Brain microvascular endothelial cell (primary cell): ENCODE measurements around the gene MYL3.
A peak's percentile ranks its signal among the peaks of the same experiment; 100 is the strongest.

ENCODE experiments used
- DNase-seq: peaks from one replicate; pipeline ENCODE4 v3.0.0-alpha.2; 2020
- H3K27ac ChIP-seq: fragments of 250-450 bp; sonication (Bioruptor Pico); 2 replicates; pipeline ENCODE4 v1.5.1; 2020; ENCODE audit warnings: mild to moderate bottlenecking, moderate library complexity
- H3K27me3 ChIP-seq: fragments of 250-450 bp; sonication (Bioruptor Pico); replicated peaks from 2 replicates; pipeline ENCODE4 v1.5.1; 2020; ENCODE audit warnings: mild to moderate bottlenecking
- H3K36me3 ChIP-seq: fragments of 250-450 bp; sonication (Bioruptor Pico); replicated peaks from 2 replicates; pipeline ENCODE4 v1.5.1; 2020; ENCODE audit warnings: mild to moderate bottlenecking
- H3K4me3 ChIP-seq: 2 replicates; pipeline ENCODE4 v1.5.1; 2011; ENCODE audit warnings: low read depth, mild to moderate bottlenecking, control low read depth, low read length, moderate library complexity
- in situ Hi-C: cut with HindIII; loops from 2 replicates; pipeline ENCODE4 v1.10.0; 2017; ENCODE audit warnings: low sequenced_read_pairs, low pct_ligation_motif_present
- TF ChIP-seq, protein P1 (sequence below): IDR thresholded peaks from 2 replicates; pipeline ENCODE4 v1.5.1; 2011; ENCODE audit warnings: low read depth, mild to moderate bottlenecking, moderate library complexity, low read length, control low read depth, inconsistent platforms; ENCODE audit errors: missing control alignments

The MYL3 gene

DNA sequence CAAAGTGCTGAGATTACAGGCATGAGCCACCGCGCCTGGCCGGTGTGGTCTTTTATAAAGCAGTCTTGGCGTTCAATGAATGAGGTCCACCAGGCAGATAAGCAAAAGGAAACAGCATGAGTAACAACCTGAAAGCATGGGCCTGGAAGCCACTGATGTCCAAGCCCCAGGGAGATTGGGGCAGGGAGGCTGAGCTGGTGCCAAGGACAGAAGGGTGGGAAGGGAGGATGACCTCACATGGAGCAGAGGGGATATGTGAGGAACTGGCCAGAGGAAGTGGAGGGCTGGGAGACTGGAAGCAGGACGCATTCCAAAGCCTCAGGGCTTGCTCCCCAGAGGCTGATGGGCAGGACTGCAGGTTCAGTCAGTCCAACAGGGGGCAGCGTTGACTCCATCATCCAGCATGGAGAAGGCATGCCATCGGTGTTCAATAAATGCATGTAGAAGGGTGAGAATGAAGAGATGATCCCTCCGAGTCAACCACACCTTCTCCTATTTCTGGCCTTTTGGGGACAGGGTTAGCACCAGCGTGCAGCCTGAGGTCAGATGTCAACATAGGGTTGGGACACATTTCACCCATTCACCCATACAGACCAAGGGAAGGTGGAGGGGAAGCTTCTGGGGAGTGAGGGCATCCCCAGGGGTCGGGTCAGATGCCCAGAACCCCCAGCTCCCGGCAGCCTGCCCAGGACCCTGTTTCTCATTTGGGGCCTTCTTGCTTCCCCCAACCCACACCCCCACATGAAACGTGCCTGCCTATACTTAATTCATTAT is 14.8 kb downstream of the MYL3 start:
- Histone ChIP-seq H3K36me3 (no peaks in the 10 kb centered on the region), H3K27me3 (no peaks in the 10 kb centered on the region), H3K4me3 (no peak overlapping the region), H3K27ac (no peak overlapping the region)
- TF ChIP-seq, protein P1, sequence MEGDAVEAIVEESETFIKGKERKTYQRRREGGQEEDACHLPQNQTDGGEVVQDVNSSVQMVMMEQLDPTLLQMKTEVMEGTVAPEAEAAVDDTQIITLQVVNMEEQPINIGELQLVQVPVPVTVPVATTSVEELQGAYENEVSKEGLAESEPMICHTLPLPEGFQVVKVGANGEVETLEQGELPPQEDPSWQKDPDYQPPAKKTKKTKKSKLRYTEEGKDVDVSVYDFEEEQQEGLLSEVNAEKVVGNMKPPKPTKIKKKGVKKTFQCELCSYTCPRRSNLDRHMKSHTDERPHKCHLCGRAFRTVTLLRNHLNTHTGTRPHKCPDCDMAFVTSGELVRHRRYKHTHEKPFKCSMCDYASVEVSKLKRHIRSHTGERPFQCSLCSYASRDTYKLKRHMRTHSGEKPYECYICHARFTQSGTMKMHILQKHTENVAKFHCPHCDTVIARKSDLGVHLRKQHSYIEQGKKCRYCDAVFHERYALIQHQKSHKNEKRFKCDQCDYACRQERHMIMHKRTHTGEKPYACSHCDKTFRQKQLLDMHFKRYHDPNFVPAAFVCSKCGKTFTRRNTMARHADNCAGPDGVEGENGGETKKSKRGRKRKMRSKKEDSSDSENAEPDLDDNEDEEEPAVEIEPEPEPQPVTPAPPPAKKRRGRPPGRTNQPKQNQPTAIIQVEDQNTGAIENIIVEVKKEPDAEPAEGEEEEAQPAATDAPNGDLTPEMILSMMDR = peak; percentile 72
- in situ Hi-C loops = no loop called here
- DNase-seq = peak; percentile 69

- DNase-seq = no peak
- TF ChIP-seq, protein P1 = no peak
- in situ Hi-C loops = no loop called here
These were observed 15.5 kb downstream of the MYL3 start for GRCh38 chr3:46847744-46848143.

GRCh38 chr3:46846624-46847542 is 16.4 kb downstream of the MYL3 start:
- Histone ChIP-seq H3K27ac (no peak overlapping the region), H3K36me3 (no peaks in the 10 kb centered on the region), H3K27me3 (no peaks in the 10 kb centered on the region), H3K4me3 (no peak overlapping the region)
- no peak for DNase-seq
- TF ChIP-seq, protein P1 = no peak
- in situ Hi-C loops = no loop called here

More at GRCh38 chr3:46847744-46848143, 15.5 kb downstream of the MYL3 start:
- Histone ChIP-seq H3K4me3 (no peak overlapping the region), H3K36me3 (no peaks in the 10 kb centered on the region), H3K27me3 (no peaks in the 10 kb centered on the region), H3K27ac (no peak overlapping the region)

DNA sequence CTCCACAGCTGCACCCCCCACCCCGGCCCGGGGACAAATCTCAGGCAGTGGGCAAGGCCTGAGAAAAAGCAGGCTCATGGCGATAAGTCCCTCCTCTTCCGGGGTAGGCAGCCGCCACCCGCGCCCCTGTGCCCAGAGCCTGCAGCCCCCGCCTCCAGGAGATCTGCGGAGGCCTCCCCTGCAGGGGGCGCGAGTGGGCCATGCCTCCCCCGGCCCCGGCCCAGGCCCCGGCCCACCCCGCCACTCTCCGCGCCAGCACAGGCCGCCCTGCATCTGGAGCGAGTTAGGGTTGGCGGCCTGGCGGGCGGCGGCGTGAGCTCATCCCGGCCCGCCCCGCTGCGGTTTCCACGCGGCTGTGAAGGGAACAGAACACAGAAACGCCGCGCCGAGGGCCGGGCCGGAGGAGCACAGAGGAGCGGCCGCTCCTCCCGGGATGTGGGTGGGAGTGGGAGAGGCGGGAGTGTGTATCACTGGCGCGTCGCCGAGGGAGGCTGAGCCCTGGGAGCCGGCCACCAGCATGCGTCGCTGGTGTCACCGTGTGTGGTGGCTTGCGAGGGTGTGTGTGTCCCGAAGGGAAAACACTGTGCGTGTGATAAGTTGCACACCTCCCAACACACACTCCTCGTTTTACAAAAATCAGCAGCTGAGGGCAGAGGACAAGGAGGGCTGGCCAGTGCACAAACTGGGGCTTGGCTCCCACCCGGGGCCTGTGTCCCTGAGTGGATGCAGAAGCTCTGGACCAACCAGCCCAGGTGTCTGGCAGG is 17.2 kb downstream of the MYL3 start:
- no peaks in the 10 kb centered on the region for H3K36me3 ChIP-seq
- peak overlapping the region; percentile 31 for H3K27ac ChIP-seq
- H3K4me3 ChIP-seq = peak overlapping the region; percentile 54
- DNase-seq = peak; percentile 40
- TF ChIP-seq, protein P1 = peak; percentile 39
- in situ Hi-C loops = no loop called here
- H3K27me3 ChIP-seq = no peaks in the 10 kb centered on the region

GRCh38 chr3:46845397-46845859 is 17.8 kb downstream of the MYL3 start:
- Histone ChIP-seq H3K4me3 (peak overlapping the region; percentile 54), H3K27ac (peak overlapping the region; percentile 31), H3K27me3 (no peaks in the 10 kb centered on the region), H3K36me3 (no peaks in the 10 kb centered on the region)
- TF ChIP-seq, protein P1 = no peak
- in situ Hi-C loops = no loop called here
- DNase-seq = peak; percentile 47
